ENCODE data around the gene IFT88.

IFT88 gene, protein sequence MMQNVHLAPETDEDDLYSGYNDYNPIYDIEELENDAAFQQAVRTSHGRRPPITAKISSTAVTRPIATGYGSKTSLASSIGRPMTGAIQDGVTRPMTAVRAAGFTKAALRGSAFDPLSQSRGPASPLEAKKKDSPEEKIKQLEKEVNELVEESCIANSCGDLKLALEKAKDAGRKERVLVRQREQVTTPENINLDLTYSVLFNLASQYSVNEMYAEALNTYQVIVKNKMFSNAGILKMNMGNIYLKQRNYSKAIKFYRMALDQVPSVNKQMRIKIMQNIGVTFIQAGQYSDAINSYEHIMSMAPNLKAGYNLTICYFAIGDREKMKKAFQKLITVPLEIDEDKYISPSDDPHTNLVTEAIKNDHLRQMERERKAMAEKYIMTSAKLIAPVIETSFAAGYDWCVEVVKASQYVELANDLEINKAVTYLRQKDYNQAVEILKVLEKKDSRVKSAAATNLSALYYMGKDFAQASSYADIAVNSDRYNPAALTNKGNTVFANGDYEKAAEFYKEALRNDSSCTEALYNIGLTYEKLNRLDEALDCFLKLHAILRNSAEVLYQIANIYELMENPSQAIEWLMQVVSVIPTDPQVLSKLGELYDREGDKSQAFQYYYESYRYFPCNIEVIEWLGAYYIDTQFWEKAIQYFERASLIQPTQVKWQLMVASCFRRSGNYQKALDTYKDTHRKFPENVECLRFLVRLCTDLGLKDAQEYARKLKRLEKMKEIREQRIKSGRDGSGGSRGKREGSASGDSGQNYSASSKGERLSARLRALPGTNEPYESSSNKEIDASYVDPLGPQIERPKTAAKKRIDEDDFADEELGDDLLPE

DNA sequence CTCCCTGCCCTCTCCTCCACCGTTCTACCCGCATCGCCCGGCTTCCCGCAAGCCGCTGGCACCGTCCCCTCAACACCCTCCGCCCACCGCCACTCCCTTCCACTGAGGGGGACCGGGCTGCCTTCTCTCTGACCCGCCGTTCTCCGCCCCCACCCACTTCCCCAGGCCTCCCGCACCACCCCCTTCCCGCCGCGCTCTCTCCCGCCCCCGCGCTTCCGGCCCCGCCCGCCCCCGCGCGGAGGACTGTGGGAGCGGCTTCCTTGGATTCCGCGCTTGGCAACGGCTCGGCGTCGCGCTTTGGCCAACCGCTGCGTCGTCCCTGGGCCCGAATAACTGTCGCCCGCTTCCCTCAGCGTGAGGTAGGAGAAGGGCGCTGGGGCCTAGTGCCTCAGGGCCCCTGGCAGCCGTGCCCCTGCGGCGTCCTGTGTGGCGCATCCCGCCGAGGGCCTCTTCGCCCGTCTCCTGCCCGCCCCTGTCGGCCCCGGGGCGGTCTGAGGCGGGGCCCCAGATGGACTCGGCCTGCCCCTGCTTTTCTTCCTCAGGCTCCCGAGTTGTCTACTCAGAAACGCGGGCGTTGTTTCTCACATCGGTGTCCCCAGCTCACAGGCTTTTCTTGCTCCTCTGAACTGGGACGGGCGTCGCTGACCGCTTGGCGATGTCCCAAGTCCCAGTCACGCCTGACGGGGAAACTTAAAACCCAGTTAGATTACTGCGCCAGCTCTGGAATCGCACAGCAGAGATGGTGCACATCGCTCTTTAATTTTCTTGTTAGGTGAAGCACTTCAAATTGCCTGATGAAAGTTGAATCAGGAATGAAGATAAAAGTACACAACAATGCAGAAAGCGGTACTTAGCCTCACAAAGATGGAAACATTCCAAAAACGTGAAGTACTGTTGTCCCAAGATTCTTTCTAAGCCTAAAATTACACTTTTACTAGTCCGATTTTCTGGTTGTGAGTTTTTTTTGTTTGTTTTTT lies at the start of gene IFT88:
IFT88 (plus strand) TSS at position 260 of the 977 bp plus-strand sequence. CDS start 7,229 bp downstream, outside the sequence.
- DNase-seq, result peak; percentile 90

DNA sequence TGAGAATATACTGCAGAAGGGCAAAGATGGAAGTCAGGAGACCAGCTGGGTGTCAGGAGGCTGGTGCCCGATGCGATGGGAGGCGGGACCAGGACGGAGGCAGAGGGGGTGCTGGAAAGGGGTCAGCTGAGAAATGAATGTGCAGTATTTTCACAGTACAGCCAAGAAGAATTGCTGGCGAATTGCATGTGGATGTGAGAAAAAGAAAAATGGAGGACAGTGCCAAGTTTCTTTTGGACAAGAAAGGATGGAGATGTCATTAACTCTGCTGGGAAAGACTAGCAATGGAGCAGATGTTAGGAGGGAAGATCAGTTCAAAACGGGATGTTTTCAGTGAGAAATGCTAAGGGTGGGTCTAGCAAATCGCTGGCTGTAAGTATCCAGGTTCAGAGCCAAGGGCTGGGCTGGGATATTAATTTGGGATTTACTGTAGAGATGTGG lies 48.3 kb upstream of the IFT88 start:
- DNase-seq, result no peak

DNA sequence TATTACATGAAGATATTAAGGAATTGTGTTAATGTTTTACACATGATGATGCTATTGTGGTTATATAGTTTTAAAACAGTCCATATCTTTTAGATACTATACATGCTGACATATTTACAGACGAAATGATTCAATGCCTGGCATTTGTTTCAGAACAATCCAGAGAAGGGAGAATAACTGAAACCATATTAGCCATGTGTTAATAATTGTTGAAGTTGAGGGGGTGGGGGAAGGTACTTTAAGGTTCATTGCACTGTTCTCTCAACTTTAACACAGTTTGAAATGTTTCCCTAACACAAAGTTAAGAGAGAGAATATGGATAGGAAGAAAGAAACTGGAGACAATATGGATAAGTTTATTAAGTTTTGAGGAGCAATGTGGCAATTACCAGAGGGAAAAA lies 47.1 kb upstream of the IFT88 start:
- no peak for DNase-seq

DNA sequence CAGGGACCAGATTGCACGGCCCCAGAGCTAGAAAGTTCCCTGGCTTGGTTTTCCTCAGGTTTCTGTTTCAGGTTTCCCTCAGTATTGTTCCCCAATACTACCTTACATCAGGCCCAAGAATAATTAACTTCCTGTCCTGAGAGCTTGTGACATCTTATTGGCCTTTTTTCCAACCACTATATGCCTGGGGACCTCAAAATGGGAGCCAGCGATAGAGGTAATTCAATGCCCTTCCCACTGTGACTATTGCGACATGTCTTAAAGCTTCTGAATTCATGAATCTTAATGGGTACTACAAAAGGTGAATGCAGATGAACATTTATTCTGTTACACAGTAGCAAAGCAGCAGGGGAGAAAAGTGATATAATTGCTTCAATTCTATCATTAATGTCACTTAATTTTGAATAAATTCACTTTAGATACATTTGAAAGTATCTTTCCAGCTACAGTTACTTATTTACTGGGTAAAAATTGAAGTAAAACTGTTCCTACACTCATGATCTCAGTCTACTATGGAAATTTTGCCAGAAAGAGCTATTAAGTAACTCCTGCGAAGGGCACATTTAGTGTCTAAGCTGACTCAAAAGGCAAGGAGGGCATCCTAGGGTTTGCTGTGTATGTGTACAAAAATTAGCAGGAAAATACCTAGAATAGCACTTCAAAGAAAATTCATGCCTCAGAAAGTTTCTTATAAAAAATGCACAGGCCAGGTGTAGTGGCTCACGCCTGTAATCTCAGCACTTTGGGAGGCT lies 45.4 kb upstream of the IFT88 start:
- DNase-seq, result no peak

DNA sequence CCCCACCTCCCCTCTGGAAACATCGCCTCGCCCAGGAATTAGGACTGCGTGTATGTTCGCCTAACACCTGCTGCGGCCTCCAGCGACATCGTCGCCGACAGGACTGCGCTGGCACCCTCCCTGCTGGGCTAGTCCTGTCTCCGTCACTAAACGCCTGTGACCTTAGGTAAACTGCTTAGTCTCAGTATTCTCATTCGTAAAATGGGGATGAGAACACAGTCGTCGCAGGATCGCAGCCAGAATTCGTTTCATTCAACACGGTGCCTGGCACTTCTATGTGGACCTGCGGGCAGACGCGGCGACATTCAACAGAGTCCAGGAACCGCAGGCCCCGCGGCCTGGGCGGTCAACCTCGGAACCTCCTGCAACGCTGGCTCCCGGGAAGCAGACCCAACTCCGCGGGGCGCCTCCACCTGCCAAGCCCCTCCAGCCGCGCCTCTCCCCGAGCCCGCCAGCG lies 41.8 kb upstream of the IFT88 start:
- peak; percentile 39 for DNase-seq

DNA sequence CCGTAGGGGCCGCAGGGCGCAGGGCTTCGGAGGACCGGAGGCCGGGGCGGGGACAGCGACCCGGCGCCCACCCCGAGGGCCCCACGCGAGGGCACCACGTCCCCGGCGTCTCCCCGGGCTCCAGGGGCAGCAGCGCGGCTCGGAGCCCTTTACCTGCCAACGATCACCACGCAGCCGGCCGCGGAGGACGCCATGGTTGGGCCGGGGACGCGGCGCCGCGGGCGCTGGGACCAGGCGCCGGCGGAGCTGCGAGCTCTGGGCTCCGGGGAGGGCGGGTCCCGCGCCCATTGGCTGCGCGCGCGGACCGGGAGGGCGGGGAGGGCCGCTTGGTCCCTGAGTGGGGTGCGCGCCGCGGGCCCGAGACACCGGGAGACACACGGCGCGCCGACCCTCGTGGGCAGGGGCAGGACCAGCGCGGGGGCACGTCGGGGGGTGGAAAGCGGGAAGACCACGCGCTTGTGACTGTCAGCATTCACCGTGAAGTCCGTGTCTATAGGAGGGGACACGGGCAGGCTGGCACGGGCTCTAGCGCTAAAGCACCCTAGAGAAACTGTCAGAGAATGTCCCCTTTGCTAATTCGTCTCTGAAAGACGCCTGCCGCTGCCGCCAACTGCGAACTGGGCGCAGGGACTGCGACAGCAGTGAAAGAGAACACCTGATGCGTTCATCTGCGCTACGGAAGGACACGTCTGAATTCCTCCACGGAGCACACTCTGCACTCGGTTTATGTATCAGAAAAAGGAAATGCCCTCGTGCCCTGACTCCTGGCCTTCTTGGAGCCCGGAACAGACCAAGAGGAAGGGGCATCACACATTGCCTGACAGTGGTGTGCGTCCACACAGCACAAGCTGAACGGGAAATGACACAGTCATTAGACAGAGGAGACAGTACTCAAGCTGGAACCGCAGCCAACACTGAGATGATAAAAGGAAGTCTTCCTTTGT lies 41.1 kb upstream of the IFT88 start, which contains the start of gene CRYL1:
CRYL1 (minus strand) TSS at position 257 of the 944 bp plus-strand sequence; CDS start at position 194, 63 bp downstream.
- DNase-seq, result peak; percentile 65

DNA sequence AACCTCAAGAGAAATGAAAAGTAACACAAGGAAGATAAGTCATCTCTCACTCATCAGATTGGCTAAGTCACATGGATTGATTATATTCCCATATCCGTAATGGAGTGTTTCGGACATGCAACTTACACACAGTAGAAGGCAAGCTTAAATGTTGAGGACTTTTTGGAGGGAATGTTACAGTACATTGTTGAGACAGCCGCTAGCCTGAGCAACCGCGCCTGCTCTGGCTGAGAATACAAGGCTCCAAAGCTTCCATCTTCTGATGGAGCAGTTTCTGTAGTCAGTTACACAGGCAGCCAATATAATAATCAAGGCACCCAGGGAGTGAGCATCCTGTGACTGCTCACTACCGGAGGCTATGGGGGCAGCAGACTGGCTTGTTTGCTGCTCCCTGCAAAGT lies 40.3 kb upstream of the IFT88 start:
- peak; percentile 6 for DNase-seq

DNA sequence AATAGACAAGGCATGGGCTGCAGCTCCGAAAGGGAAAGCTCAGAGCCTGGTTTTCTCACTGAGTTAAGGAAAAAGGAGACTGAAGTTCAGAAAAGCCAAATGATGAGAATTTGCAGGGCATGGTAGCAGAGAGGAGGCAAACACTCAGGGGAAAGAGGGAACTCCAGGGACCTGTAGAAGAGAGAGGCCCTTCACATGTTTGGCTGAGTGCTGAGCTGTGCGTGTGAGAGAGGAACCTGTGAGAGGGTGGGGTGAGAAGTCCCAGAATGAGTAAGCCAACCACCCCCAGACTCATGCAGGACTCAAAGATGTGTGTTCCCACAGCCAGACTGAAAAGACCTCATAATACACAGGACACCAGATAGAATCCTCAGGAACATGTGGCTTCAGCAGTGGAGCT lies 38.5 kb upstream of the IFT88 start:
- no peak for DNase-seq

DNA sequence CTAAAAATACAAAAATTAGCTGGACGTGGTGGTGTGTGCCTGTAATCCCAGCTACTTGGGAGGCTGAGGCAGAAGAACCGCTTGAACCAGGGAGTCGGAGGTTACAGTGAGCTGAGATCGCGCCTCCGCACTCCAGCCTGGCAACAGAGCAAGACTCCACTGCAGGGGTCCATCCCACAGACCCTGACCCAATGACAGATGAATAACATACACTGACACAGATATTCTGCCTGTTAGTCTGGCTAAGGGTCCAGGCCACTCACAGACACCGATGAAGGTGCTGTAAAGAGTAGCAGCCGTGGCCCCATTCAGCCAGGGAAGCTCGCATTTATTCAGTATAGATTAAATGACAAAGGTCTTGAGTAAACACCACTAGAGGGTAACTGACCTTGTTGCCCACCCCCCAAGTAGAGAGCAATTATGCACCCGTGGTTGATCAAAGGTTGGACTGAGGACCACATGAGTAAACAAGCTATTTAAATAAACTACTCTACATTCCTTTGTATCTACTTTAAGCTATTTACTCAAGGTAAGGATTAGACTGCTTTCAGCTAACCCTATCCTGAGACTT lies 32.8 kb upstream of the IFT88 start:
- DNase-seq, result no peak

DNA sequence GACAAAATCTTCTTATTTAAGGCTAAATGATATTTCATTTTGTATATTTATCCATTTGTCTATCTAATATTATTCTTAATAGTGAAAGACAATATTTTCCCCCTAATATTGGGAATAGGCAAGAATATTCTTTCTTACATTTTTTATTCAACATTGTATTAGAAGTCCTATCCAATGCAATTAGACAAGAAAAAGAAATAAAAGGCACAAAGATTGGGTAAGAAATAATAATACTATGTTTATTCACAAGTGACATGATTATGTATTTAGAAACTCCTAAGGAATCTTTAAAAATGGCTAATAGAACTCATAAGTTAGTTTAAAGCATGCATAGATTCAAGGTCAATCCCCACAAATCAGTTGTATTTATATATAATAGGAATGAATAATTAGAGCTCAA lies 30.0 kb upstream of the IFT88 start:
- DNase-seq, result no peak

DNA sequence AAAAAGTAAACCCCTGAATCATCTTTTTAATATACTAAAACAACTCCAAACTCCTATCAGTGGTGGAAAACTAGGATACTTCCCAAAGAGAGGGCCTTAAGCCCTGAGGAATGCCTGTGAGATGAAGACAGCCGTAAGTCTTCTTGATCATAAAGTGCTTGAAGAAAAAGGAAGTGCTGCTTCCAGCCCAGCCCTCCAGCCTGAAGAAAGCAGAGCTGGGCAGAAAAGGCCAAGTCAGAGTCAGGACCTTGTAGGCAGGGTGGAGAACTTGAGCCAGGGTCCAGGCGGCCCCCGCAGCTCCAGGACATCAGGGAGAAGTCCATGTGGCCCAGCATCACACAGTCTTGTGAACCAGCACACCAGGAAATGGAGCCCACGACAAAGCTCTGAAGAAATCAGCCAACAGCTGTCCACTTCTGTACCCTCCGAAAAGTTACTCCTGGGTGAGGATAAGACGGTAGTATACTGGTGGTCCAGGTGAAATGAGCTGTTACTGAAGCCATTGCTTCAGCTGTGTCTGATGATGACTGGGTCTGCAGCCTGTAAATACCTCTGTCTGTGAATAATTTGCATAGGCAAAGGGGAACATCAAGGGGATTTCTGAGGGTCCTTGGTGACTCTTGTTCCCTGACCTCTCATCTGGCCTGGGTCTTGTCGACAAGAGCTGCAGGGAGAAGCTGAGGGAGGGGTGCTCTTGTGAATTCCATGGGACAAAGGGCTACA lies 22.6 kb upstream of the IFT88 start:
- DNase-seq, result no peak

DNA sequence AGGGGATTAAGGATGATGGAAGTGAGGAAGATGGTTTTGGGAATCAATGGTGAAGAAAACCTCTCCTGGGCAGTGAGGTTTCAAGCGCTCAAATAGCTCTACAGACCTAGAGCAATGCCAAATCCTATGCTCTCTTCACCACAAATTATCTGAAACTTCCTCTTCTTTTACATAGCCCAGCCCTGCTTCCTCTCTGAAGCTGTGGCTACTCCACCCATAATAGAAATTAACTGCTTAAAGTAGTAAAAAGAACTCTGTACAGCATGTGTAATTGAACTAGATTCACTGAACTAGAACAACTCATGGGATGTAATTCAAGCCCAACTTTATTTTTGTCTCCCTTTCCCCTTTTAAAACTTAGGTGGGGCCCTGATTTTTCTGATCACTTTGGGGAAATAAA lies 20.4 kb upstream of the IFT88 start:
- DNase-seq, result no peak

DNA sequence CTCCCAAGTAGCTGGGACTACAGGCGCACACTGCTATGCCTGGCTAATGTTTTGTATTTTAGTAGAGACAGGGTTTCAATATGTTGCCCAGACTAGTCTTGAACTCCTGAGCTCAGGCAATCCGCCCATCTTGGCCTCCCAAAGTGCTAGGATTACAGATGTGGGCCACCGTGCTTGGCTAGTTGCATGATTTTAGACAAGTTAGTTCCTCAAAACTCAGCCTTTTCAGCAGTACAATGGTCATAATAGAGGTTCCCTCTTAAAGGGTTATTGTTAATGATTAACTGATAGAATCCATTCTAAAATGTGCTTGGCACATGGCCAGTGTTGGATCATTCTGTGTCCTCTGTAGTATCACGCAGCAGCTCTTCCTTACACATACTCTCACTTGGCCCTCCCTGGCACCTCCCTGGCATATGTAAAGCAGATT lies 19.5 kb upstream of the IFT88 start:
- no peak for DNase-seq

DNA sequence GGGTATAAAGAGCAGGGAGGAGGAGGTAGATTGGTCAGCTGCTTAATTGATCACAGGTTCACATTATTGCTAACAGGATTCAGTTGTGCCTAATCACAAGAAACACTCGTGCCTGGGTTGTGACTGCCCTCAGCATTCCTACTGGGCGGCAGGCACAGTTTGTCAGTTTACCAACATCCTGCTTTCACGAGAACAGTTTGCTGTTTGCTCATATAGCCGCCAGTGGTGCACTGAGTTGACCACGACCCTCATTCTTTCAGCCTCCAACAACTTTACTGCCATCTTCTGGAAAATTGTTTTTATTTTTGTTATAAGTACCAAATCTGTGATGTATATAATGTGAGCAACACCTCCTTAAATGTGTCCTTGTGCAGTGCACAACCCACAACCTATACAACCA lies 16.2 kb upstream of the IFT88 start:
- no peak for DNase-seq

DNA sequence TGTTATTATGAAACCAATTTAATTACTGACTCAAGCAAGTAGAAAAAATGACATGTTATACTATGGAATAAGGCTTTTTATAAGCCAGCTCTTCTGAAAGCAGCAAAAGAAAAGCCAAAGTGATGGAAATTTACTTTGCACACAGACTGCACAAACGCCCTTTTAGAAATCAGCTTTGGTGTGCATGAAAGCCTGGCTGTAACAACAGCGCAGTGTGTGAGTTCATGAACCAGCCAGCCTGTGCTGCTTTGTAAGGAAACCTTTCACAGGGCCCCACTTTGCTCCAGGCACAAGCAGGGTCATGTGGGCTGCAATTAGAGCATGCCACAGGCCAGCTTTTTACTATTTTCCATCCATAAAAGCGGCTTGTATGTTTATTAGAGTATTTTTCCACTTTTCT lies 13.6 kb upstream of the IFT88 start:
- DNase-seq, result no peak

DNA sequence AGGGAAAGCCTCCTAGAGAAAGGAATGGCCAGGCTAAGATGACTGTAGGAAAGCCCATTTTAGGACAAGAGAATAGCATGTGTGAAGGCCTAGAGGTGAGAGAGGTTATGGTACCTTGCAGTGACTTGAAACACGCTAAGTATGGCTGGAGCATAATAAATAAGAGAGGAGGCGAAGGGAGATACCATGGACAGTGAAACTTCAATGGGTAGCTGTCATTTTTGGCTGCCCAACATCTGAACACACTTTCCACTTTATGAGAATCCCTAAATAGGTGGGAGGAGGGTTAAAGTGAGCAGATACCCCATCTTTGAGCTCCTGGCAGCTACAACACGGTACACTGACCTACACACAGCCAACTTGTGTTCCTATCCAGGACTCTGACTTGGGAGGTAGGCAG lies 8.0 kb upstream of the IFT88 start:
- DNase-seq, result no peak

DNA sequence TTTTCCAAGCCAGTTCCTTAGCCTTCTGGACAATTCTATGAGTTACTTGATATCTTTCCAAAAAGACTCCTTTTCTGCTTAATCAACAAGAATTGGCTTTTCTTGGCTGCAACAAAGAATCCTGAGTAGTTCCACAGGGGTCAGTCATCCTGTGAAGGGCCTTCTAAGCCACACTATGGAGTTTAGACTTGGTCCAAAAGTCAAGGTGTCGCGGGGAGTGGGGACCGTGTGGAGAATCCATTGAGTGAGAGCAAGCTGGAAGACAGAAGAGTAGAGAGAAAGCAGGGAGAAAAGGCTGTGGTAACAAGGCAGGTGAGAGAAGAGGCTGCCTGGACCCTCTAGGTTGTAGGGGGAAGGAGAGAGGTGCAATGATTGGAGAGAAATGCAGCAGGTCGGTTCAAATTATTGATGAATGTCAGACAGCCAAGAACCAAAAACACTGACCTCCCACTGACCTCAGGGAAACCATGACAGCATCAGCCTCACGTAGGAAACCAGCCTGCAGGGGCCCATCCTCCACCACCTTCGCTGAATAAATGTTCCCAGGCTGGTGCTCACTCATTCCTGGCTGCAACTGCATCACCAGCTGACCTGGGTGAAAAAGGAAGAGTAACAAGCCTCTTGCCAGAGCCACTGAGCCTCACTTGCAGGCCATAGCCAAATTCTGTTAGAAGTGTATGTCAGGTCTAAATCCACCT lies 7.1 kb upstream of the IFT88 start:
- no peak for DNase-seq

DNA sequence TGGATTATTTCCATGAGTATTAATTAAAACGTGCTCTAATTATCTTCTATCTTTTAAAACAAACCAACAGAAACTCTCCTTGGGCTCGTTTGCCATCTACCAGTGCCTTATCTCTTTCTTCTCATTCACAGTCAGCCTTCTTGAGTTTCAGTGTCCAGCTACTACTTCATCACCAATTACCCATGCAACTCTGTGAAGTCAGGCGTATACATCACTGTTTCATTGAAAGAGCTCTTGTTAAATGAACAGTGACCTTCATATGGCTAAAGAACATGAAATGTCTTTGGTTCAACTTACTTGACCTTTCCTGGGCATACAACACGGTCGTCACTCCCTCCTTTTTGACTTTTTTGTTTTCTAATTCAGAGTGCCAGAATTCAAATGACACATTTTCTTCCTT lies 5.2 kb upstream of the IFT88 start:
- no peak for DNase-seq

Measured in NCI-H69 (cell line).